ENCODE results near the gene DEK.
"Not testable (repeated sequence)": the region's sequence is repeated elsewhere in the genome, so short reads cannot be mapped to it uniquely, and the experiment has no call there.

DEK gene

DNA sequence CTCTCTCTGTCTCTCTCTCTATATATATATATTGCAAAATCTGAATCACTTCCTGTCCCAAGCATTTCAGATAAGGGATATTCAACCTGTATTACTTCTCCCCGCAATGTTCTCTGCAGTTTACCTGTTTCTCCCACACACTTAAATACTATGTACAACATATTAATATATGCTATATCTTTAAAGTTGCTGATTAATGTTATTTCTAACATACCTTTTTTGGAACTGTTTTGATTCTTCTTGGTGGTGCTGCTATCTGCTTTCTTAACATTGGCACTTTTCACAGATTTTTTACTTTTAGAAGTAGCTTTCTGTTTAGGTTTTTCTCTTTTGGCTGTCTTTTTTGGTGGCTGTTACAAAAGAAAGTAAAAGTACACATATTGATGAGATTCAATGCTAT is 27.2 kb downstream of the DEK start:
- no peak for DNase-seq

- DNase-seq = no peak
Measured at GRCh38 chr6:18235524-18235923, 28.8 kb downstream of the DEK start.

- no peak for DNase-seq
Measured at GRCh38 chr6:18234564-18234963, 29.8 kb downstream of the DEK start.

DNA sequence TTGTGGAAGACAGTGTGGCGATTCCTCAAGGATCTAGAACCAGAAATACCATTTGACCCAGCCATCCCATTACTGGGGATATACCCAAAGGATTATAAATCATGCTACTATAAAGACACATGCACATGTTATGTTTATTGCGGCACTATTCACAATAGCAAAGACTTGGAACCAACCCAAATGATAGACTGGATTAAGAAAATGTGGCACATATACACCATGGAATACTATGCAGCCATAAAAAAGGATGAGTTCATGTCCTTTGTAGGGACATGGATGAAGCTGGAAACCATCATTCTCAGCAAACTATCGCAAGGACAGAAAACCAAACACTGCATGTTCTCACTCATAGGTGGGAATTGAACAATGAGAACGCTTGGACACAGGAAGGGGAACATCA is 30.6 kb downstream of the DEK start:
- DNase-seq = not testable (repeated sequence)

- not testable (repeated sequence) for DNase-seq
Measured at GRCh38 chr6:18231856-18232255, 32.5 kb downstream of the DEK start.

DNA sequence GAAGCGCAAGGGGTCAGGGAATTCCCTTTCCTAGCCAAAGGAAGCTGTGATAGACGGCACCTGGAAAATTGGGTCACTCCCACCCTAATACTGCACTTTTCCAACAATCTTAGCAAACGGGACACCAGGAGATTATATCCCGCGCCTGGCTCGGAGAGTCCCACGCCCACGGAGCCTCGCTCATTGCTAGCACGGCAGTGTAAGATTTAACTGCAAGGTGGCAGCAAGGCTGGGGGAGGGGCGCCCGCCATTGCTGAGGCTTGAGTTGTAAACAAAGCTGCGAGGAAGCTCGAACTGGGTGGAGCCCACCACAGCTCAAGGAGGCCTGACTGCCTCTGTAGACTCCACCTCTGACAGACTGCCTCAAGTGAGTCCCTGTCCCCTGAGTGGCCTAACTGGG is 35.7 kb downstream of the DEK start:
- not testable (repeated sequence) for DNase-seq

GRCh38 chr6:18227166-18227565 is 37.2 kb downstream of the DEK start:
- not testable (repeated sequence) for DNase-seq

- DNase-seq = not testable (repeated sequence)
Measured at GRCh38 chr6:18226451-18227105, 37.8 kb downstream of the DEK start.

- DNase-seq = no peak
Measured at GRCh38 chr6:18221288-18221615, 43.1 kb downstream of the DEK start.

DNA sequence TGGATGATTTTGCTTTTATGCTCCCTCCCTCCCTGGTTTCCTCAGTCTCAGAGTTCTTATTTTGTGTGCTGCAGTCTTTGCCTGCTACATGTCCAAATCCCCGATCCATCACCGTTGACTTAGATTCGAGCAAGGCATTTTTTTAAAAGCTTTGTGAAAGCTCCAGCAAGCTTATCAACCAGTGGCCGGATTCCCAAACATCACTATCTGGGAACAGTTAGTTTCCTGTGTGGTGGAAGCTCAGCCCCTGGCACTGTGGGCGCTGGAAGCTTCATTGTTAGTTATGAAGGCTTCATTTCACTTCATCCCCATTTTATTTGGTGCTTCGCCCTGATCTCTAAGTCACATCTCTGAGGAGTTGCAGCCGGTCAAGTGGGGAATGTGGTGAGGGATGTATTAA is 44.7 kb downstream of the DEK start:
- no peak for DNase-seq

DNA sequence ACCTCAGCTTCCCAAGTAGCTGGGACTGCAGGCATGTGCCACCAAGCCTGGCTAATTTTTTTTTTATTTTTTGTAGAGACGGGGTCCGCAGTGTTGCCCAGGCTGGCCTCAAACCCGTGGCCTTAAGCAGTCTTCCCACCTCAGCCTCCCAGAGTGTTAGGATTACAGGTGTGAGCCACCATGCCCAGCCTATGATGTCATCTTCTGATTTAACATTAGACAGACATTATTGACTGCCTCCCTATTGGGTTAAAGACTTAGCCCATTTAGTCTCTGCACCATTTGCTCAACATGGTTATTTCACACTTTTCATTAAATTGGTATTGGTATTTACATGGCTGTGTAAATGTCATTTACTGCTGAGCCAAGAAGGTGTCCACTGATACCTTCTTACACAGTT is 46.1 kb downstream of the DEK start:
- DNase-seq = no peak

- DNase-seq = no peak
Measured at GRCh38 chr6:18216411-18216810, 47.9 kb downstream of the DEK start.

GRCh38 chr6:18215436-18215835 is 48.9 kb downstream of the DEK start:
- no peak for DNase-seq

GRCh38 chr6:18214003-18214402 is 50.3 kb downstream of the DEK start:
- no peak for DNase-seq

DNA sequence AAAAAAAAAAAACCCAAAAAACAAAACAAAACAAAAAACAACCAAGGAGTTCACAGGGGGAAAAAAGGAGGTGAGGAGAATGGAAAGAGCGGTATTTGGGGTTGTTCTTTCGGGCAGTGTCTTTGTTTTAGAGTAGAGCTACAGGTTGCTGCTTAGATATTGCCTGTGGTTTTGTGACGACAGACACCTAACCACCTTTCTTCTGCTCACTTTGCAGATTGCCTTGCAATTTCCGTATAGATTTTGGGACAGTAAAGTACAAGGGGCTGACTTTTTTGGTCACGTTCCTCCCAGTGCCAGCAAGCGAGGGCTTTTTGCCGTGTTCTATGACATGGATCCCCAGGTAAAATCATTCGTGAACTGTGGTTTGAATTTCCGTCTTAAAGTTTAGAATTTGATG is 50.9 kb downstream of the DEK start:
- no peak for DNase-seq

DNA sequence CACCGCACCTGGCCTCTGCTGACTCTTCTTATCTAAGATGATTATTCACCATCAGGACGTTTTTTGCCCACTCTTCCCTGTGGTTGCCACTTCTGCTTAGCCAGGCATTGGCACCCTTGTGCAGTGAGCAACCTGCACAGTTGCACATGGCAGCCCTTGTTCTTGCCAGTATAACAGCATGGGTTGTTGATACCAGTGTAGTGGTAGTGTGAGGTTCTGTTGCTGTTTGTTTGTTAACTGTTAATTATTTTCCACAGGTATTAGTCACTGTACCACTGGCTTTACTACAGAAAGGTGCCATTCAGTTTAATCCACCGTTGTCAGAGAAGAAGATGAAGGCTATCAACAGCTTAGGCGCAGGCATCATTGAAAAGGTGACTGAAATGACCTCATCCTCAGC is 52.1 kb downstream of the DEK start:
- no peak for DNase-seq

DNA sequence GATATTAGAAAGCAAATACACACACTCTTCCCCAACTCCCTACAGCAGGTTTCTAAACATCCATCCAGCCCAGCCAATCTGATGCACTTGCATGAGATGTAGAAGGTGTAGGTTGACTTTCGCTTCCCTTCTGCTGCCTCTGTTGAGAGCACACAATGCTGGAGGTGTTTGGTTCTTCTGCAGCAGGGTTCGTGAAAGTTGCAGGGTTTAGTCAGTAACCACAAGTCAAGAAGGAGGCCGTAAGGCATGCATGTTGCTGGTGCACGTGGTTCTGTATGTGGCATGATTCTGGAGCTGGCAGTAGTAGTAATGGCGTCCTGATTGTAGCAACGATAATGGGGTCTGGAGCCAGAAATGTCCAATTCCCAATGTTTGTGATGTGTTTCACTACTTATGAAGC is 53.0 kb downstream of the DEK start:
- no peak for DNase-seq

- no peak for DNase-seq
Measured at GRCh38 chr6:18210707-18211106, 53.6 kb downstream of the DEK start.

DNA sequence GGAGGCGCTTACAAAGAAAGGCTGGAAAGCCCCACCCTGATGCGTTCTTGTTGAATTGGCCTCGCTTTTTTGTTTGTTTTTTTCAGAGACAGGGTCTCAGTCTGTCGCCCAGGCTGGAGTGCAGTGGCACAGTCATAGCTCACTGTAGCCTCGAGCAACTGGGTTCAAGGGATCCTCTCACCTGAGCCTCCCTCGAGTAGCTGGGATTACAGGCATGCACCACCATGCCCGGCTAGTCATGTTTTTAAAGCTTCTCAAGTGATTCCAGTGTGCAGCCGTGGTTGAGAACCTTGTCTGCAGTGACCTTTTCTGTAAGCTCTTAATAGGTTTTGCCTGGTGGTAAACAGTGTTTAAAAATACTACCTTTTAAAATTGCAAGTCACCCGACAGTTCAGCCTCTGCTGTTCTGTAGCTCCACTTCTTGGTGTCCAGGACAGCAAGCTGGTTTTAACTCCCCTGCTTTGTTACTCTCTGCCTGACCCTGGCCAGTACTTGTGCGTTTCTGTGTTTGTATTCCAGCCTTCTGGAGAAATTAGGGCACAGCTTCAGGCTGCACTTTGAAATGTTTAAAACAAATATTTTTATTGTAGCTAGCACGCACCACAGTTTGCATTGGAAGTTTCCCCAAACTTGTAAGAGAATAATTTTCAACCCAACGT is 54.7 kb downstream of the DEK start:
- DNase-seq = no peak

DNA sequence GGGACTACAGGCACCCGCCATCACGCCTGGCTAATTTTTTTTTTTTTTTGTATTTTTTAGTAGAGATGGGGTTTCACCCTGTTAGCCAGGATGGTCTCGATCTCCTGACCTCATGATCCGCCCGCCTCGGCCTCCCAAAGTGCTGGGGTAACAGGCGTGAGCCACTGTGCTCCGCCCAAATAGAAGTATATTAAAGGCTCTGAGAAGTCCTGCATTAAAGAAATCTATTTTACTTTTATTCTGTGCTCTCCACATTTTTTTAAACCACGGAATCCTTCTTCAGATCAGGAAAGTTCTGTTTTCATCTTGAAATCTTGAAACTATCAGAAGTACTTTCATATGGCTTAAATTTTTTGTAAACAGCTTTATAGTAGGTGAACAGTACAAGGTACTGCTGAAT is 55.6 kb downstream of the DEK start:
- not testable (repeated sequence) for DNase-seq

DNA sequence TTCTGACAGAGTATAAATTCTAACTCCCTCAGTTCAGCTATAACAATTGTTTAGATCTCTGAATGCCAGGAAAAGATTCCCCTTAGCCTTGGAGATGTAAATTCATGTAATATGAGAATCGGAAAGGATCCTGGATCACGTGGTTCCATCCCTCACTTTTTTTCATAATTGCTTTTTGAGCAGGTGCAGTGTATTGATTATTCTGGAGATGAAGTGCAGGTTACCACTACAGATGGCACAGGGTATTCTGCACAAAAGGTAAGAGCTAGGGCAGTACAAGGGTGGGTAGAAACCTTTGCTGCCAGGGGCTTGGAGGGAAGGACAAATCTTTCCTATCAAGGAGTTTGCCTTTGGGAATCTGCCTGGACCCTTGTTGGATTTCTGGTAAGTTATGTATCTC is 56.4 kb downstream of the DEK start:
- DNase-seq = no peak

DNA sequence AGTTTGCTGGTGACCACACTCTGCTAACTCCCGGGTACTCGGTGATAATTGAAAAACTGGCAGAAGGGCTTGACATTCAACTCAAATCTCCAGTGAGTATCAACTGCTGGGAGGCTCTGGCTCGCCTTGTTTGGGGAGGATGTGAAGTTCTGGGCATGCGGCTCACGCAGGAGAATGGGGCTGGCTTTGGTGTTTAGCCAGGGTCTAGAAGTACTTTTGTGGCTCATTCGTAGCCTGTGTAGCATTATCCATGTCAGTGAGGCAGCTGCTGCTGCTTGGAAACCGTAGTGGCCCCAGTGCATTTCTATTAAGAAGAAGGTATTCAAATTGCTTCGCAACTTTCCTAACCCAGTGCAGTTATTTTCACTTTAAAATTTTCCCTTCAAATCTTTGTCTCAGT is 56.9 kb downstream of the DEK start:
- no peak for DNase-seq

DNA sequence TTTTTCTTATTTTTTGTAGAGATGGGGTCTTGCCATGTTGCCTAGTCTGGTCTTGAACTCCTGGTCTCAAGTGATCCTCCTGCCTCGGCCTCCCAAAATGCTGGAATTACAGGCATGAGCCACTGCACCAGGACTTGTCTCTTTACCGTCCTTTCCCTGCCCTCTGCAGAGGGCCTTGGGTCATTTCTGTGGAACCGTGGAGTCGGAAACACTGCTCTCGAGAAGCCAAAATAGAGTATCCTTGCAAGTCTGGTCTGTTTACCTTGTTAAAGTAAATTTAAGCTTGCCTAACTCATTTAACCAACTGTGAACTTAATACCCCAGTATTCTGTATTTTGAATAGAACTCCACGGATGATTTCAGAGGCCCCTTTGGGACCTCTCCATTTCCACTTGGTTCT is 57.7 kb downstream of the DEK start:
- DNase-seq = no peak

DNA sequence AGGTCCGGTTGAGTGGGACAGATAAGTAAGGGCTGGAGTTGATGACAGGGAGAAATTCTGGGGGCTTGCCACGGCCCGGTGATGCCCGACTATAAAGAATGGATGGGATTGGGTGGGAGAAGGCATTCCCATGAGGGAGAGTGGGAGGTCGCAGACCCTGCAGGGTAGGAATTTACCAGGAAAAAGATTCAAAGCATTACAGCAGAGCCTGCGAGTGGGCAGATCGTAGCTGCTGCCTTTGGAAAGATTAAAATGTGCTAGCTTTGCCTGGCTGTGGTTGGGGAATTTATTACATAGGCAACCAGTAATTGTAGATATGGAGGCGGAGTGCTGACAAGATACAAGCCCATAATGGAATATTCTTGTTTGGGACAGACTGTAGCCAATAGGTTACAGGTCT is 59.6 kb downstream of the DEK start:
- no peak for DNase-seq

DNA sequence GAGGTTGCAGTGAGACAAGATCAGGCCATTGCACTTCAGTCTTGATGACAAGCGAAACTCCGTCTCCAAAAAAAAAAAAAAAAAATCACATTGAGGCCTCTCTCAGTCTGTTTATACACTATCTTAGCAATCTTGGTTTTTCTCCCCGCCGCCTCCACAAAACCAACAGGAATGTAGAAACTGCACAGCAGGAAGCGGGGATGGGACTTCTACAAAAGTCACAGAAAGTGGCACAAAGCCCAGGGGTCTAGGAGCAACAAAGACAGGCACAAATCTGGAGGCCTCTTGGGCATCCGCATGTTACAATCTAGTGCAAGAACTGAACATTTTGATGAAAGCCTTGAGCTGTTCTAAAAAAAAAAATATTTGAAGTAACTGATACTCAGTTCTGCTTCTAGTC is 60.5 kb downstream of the DEK start:
- DNase-seq = no peak
